ENCODE measurements around the gene OR2T33.
"Not testable (repeated sequence)": the region's sequence is repeated elsewhere in the genome, so short reads cannot be mapped to it uniquely, and the experiment has no call there.

OR2T33 gene, protein sequence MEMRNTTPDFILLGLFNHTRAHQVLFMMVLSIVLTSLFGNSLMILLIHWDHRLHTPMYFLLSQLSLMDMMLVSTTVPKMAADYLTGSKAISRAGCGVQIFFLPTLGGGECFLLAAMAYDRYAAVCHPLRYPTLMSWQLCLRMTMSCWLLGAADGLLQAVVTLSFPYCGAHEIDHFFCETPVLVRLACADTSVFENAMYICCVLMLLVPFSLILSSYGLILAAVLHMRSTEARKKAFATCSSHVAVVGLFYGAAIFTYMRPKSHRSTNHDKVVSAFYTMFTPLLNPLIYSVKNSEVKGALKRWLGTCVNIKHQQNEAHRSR

DNA sequence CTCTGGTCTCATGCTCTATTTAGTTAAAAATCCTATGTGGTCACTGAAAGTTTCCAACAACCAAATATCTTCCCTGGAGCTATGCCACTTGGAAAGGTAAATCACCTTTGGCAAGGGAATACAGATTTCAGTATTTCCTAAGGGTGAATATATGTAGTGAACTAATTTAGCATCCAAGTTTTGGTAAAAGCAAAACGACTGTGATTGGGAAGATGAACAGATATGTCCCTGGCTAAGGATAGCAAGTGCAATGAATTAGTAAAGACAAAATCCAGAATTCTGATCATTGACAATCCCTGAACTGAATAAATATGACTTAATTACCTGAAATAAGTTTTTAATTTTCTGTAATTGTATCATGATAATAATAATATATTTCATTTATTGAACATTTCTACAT lies at the start of gene OR2T33:
Gene OR2T33 (minus strand): TSS at position 101 of the 400 bp plus-strand sequence. CDS start 4,162 bp downstream, outside the sequence.
- DNase-seq: no peak

DNA sequence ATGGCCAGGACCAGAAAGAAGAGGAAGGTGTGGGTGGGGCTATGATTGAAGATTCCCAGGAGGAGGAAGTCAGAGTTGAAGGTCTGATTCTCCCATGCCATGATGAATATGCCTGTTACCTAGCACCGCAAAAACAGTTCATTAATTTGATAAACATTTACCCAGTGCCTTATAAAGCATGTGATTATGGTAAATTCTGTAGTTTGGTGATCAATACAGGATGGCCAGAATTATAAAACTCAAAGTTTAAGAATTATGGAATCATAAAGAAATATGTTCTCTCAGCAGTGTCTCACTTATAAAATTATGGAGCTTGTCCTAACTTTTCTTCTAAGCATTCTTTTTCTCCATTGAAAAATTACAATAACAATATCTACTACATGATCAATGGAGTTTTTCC lies 46.7 kb upstream of the OR2T33 start, which contains the start of gene OR2M7:
Gene OR2M7 (minus strand): TSS at position 101 of the 400 bp plus-strand sequence. CDS start 0 bp downstream, at position 101.
- no peak for DNase-seq

DNA sequence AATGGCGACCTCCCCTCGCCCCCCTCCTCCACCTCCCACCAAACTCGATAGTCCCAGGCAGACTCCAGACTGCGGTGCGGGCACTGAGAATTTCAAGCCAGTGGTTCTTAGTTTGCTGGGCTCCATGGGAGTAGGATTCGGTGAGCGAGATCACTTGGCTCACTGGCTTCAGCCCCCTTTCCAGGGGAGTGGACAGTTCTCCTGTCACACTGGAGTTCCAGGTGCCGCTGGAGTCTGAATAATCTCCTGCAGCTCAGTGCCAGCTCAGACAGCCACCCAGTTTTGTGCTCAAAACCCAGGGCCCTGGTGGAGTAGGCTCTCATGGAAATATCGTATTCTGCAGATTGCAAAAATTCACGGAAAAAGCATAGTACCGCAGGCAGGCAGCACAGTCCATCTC lies 39.0 kb upstream of the OR2T33 start:
- DNase-seq: no peak

DNA sequence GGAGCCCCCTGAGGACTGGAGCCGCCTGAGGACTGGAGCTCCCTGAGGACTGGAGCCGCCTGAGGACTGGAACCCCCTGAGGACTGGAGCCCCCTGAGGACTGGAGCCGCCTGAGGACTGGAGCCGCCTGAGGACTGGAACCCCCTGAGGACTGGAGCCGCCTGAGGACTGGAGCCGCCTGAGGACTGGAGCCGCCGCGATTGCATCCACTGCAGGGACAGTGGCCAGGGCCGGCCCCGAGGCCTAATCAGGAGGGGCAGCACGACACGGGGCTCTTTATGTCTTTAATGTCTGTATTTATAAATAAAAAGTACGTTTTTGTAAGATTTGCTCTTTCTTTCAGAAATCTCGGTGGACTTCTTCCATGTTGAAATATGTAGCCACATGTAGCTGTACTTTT lies 29.0 kb upstream of the OR2T33 start:
- not testable (repeated sequence) for DNase-seq

DNA sequence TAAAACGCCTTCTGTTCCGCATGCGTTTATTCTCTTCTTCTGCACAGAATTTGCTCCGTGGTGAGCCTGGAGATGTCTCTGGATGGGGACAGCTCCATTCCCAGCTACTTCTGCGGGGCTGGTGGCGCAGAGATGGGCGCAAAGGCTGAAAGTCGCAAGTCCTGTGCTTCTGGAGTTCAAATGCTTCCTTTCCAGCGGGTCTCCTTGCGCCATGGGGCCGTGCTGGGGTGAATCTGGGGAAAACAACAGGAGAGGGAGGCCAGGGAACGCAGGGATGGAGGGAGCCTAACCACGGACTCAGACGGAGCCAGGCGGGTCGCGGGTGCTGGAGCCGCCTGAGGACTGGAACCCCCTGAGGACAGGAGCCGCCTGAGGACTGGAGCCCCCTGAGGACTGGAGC lies 28.3 kb upstream of the OR2T33 start:
- DNase-seq: no peak

DNA sequence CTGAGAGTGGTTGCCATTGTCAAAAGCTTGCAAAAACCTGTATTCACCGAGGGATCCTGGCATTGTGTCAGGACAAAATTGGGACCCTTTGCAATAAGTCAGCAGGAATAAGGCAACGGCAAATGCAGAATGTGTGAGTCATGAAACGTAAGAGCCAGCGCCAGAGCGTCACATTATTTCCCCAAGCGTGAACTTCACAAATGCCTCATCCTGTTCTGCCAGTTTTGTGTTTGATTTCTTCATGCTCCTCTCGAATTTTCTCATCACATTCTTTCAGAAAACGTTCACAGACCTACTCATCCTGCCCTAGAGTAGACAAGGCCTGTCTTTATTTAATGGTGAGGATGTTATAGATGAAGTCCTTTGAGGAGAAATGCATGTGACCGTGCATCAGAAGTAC lies 27.9 kb upstream of the OR2T33 start:
- DNase-seq: not testable (repeated sequence)

DNA sequence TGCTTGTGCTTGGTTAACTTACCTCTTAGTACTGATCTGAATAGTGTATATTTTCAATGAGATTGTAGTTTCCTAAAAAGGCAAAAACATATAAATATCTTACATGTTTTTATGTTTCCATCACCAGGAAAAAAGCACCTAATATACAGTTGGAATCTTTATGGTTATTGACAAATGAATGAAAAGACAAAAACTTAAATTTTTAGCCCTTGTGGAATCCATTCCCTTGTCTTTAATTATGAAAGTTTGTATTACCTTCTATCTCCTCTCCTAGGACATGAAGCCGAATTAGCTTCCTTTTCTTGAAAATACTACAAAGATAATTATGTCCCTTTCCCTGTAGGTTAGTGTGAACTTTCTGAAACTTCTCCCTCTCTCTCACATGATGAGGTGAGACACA lies 25.5 kb upstream of the OR2T33 start, which contains the start of gene OR2T12:
Gene OR2T12 (minus strand): TSS at position 101 of the 400 bp plus-strand sequence. CDS start 7,846 bp downstream, outside the sequence.
- DNase-seq: no peak

DNA sequence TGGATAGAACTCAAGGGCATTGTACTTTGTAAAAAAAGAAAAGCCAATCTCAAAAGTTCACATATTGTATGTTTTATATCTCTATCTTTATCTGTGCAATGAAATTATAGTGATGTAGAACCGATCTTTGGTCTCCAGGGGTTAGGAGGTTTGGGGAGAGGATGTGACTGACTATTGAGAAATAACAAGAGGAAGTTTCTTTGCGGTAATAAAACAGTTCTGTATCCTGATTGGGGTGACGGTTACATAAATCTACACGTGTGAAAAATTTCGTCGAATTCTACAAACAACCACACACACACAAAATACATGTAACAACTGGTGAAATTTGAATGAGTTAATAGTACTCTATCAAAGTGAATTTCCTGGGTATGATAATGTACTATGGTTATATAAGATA lies 10.6 kb upstream of the OR2T33 start:
- DNase-seq: no peak

DNA sequence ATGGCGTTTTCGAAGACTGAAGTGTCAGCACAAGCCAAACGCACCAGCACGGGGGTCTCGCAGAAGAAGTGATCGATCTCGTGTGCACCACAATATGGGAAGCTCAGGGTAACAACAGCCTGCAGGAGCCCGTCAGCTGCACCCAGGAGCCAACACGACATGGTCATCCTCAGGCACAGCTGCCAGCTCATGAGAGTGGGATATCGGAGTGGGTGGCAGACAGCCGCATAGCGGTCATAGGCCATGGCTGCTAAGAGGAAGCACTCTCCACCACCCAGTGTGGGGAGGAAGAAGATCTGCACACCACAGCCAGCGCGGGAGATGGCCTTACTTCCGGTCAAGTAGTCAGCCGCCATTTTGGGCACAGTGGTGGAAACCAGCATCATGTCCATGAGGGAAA lies 4.6 kb downstream of the OR2T33 start:
- not testable (repeated sequence) for DNase-seq

DNA sequence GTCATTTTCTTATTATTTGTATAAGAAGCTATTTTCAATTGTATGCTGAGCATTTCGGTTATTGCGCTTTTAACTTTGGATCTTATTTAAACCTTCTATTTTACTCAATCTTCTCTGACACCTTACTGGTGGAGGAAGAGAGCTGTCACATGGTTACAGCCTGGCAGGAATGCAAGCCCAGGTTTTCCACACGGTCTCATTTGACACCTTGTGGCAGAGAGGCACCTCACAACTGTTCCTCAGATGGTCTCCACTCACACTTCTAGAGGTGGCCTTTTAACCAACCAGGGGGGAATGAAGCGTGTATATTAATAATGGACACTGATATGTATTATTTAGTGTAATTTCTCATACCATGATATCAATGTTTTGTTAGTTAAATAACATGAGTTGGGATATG lies 9.6 kb downstream of the OR2T33 start:
- DNase-seq: no peak

DNA sequence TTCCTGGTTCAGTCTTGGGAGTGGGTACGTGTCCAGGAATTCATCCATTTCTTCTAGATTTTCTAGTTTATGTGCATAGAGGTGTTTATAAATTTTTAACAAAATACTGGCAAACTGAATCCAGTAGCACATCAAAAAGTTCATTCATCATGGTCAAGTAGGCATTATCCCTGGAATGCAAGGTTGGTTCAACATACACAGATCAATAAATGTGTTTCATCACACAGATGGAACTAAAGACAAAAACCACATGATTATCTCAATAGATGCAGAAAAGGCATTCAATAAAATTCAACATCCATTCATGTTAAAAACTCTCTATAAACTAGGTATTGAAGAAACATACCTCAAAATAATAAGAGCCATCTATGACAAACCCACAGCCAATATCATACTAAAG lies 18.5 kb downstream of the OR2T33 start:
- DNase-seq: not testable (repeated sequence)

DNA sequence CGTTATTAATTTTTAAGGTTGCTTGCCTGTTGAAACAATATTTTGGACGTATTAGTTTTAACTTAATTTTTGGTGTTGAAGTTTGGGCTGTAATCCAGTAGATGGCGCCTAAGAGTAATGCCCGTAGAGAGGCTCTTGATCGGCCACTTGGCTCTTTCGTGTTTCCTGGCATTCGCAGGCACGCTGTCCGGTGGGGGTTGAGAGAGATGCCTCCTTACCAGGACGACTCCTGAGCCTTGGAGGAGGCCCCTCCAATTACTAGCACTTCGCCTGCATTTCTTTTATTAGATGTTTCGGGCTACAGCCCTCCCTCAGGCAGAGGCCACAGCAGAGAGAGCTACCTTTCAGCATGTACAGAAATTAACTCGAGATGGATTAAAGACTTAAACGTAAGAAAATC lies 34.6 kb downstream of the OR2T33 start:
- DNase-seq: no peak

DNA sequence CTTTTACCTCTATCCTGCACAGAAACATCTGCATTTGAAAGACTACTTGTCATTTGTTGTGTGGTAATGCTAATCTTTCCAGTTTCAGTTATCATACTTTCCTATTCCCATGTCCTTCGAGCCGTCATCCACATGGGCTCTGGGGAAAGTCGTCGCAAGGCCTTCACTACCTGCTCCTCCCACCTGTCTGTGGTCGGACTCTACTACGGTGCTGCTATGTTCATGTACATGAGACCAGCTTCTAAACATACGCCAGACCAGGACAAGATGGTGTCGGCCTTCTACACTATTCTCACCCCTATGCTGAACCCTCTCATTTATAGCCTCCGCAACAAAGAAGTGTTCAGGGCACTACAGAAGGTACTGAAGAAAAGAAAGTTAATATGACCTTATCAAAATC lies 38.3 kb downstream of the OR2T33 start:
- no peak for DNase-seq

DNA sequence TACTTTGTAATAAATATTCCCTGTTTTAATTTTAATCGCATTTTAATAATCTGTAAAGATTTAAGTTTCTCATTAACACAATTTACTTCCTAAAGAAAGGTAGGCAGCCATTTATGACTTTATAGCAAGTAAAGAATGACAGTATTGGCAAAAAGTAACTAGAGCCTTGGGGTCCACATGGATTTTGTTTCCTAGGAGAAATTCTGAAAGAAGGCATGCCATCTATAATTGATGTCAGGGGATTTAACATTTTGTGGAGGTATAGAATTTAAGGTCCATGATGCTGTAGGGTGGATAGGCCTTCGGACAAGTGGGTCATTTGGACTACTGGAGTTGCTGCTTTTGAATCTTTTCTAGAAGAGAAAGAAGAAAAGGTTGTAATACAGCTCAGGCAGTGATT lies 46.7 kb downstream of the OR2T33 start, which contains the start of gene OR2M4:
Gene OR2M4 (plus strand): TSS at position 301 of the 400 bp plus-strand sequence. CDS start 7,512 bp downstream, outside the sequence.
- DNase-seq: no peak

DNA sequence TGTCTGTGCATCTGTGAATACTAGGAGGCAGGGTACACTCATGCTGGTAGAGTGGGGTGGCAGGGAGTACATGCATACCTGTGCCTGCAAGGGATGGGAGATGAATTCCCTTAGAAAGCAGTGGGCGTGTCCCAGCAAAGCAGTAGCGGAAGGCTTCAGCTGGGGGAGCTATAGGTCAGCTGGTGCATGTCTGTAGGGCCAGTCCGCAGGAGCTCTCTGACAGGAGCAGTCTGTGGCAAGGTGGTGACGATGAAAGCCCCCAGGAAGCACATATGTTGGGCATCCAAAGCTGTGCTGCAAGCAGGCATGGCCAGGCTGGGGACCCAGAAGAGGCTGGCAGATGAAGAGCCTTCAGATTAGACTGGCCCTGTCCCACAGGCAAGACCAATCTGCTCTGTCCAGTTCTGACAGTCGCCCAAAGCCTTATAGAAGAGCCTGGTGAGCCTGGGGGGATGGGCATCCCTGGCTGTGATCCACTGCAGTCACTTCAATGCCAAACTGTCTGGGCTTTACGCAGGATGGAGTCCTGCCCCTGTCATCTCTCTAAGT lies 48.3 kb downstream of the OR2T33 start:
- DNase-seq: no peak

DNA sequence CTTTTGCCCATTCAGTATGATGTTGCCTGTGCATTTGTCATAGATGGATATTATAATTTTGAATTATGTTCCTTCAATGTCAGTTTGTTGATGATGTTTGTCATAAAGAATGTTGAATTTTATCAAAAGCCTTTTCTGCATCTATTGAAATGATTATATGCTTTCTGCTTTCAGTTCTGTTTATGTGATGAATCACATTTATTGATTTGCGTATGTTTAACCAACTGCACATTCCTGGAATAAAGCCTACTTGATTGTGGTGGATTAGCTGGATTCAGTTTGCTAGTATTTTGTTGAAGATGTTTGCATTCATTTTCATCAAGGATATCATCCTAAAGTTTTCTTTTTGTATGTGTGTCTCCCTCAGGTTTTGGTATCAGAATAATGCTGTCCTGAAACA lies 52.2 kb downstream of the OR2T33 start:
- no peak for DNase-seq

All from left hindlimb (tissue), 1 donor.